Stomach (tissue), 9 donors: ENCODE measurements around the gene TSPAN12. TPM values are rescaled to one million over a fixed set of nuclear protein-coding genes. Genes with fewer than 3 reads are reported as not detected.

Experiments used
- DNase-seq, 2 donors: peaks; one replicate each; pipeline versions ENCODE4 v3.0.0 to v3.0.0-alpha.2; 2013 to 2019
- H3K27ac ChIP-seq, 5 donors: fragments of 200-600 bp in 4 of 5; sonication (generic) in 4 of 5; one replicate each; pipeline ENCODE4 v1.5.1; 2013 to 2019; ENCODE audit warnings: mild to moderate bottlenecking in 1 of 5, moderate library complexity in 1 of 5
- H3K27me3 ChIP-seq, 3 donors: fragments of 200-600 bp; sonication (generic); one replicate each; pipeline ENCODE4 v1.5.1; 2017 to 2019; ENCODE audit warnings: mixed run types in 1 of 3
- H3K36me3 ChIP-seq, 4 donors: fragments of 200-600 bp; sonication (generic); 1 replicate in 3 of 4; 2 replicates in 1 of 4; pipeline ENCODE4 v1.5.1; 2016 to 2019
- H3K4me1 ChIP-seq, 4 donors: fragments of 200-600 bp; sonication (generic); one replicate each; pipeline ENCODE4 v1.5.1; 2016 to 2019
- H3K4me3 ChIP-seq, 4 donors: fragments of 200-600 bp; sonication (generic) in 3 of 4; one replicate each; pipeline ENCODE4 v1.5.1; 2016 to 2019; ENCODE audit warnings: mild to moderate bottlenecking in 1 of 4
- H3K9me3 ChIP-seq, 4 donors: fragments of 200-600 bp; sonication (generic); one replicate each; pipeline ENCODE4 v1.5.1; 2016 to 2019
- CTCF ChIP-seq, 7 experiments: fragments of 450-650 bp in 4 of 7; fragments of 200-600 bp in 3 of 7; sonication (generic) in 3 of 7; IDR thresholded peaks; one replicate each; pipeline ENCODE4 v1.5.1; 2016 to 2019; ENCODE audit warnings: antibody characterized with exemption in 7 of 7, control low read depth in 2 of 7, mild to moderate bottlenecking in 1 of 7
- EP300 ChIP-seq: sonication (generic); formaldehyde crosslinking; IDR thresholded peaks from one replicate; pipeline ENCODE4 v1.6.1; 2017; ENCODE audit warnings: antibody characterized with exemption
- POLR2A ChIP-seq, 4 donors: fragments of 450-650 bp; IDR thresholded peaks; one replicate each; pipeline ENCODE4 v1.6.1; 2016; ENCODE audit warnings: antibody characterized with exemption in 4 of 4, control low read depth in 2 of 4, mild to moderate bottlenecking in 1 of 4, moderate library complexity in 1 of 4
- POLR2AphosphoS5 ChIP-seq, 3 donors: sonication (generic); formaldehyde crosslinking; IDR thresholded peaks; one replicate each; pipeline ENCODE4 v1.6.1; 2016; ENCODE audit warnings: antibody characterized with exemption in 3 of 3
- WGBS, 5 donors: extraction: QIAGEN DNeasy Blood & Tissue Kit in 3 of 5; methylation state at CpG; one replicate each; pipeline versions ENCODE4 v1.1.5 to v1.1.7; 2013 to 2018; 5-methylcytosine and 5-hydroxymethylcytosine counted together
- intact Hi-C: fragments of 100-400 bp; cut with DNase I; formaldehyde crosslinking; loops from one replicate; pipeline ENCODE4 v1.15.1; 2023; ENCODE audit warnings: low total_unique reads
- polyA plus RNA-seq, 3 donors: library from polyadenylated mRNA; stranded (reverse); fragments of 200-250 nt; gene quantifications; one replicate each; pipeline ENCODE4 v1.2.3, GENCODE V29; 2013
- total RNA-seq, 5 donors: library from RNA; depleted of rRNA; stranded (reverse); fragments of >200 nt; gene quantifications; one replicate each; pipeline versions ENCODE4 v1.1.0 to v1.2.3, GENCODE V29; 2014 to 2016
- donor health status: healthy with polysubstance abuse.
- donor health status: Bipolar disorder and iron deficiency.
- donor health status: healthy.

Gene TSPAN12
- total and polyA plus RNA-seq, 8 donors: 9.8 to 26.6 (median 18.0) TPM; not detected in 1

GRCh38 chr7:120792861-120793130 lies 65.1 kb downstream of the TSPAN12 start:
- H3K9me3 ChIP-seq: no peaks in the 10 kb centered on the region
- H3K27me3 ChIP-seq: no peaks in the 10 kb centered on the region
- no peak for TF ChIP-seq CTCF (IDR thresholded peaks at IDR 0.05)
- no peak for TF ChIP-seq POLR2A (IDR thresholded peaks at IDR 0.05)
- TF ChIP-seq EP300: no peak
- TF ChIP-seq POLR2AphosphoS5 (IDR thresholded peaks at IDR 0.05): no peak
- H3K27ac ChIP-seq: no peak overlapping the region
- H3K36me3 ChIP-seq: no peaks in the 10 kb centered on the region
- WGBS, 5 donors: 92 to 99% (median 94%) methylated on average over 2 of the region's 2 CpGs
- intact Hi-C loops: no loop called here
- DNase-seq: no peak
- H3K4me1 ChIP-seq: peaks cover 0 to 17% (median 3%) of the 10 kb centered on the region in 4 donors
- H3K4me3 ChIP-seq: no peak overlapping the region

- TF ChIP-seq EP300: no peak
- TF ChIP-seq CTCF (IDR thresholded peaks at IDR 0.05): peak in 5 of 7 experiments; percentile 50 to 82 (median 70)
- H3K27me3 ChIP-seq: no peaks in the 10 kb centered on the region
- no peaks in the 10 kb centered on the region for H3K36me3 ChIP-seq
- DNase-seq: peak; percentile 81 to 90
- H3K27ac ChIP-seq: no peak overlapping the region
- H3K4me3 ChIP-seq: no peak overlapping the region
- 46 to 53% (median 50%) methylated on average over 13 of the region's 13 CpGs for WGBS, 5 donors
- intact Hi-C loops: no loop called here
- no peaks in the 10 kb centered on the region for H3K9me3 ChIP-seq
- peaks cover 0 to 17% (median 3%) of the 10 kb centered on the region in 4 donors for H3K4me1 ChIP-seq
Observed at GRCh38 chr7:120792091-120792860, 65.7 kb downstream of the TSPAN12 start.

GRCh38 chr7:120785095-120785494 lies 72.8 kb downstream of the TSPAN12 start:
- 50 to 81% (median 64%) methylated on average over 1 of the region's 1 CpG for WGBS, 5 donors
- no peaks in the 10 kb centered on the region for H3K27me3 ChIP-seq
- TF ChIP-seq EP300: no peak
- TF ChIP-seq CTCF (IDR thresholded peaks at IDR 0.05): no peak
- no peak for TF ChIP-seq POLR2AphosphoS5 (IDR thresholded peaks at IDR 0.05)
- no peak for TF ChIP-seq POLR2A (IDR thresholded peaks at IDR 0.05)
- H3K27ac ChIP-seq: no peak overlapping the region
- H3K36me3 ChIP-seq: no peaks in the 10 kb centered on the region
- no peaks in the 10 kb centered on the region for H3K9me3 ChIP-seq
- DNase-seq: no peak
- H3K4me3 ChIP-seq: no peak overlapping the region
- intact Hi-C loops: no loop called here
- no peaks in the 10 kb centered on the region for H3K4me1 ChIP-seq

GRCh38 chr7:120783721-120784120 lies 74.2 kb downstream of the TSPAN12 start:
- Histone ChIP-seq H3K27me3 (no peaks in the 10 kb centered on the region), H3K4me3 (no peak overlapping the region), H3K27ac (no peak overlapping the region), H3K36me3 (no peaks in the 10 kb centered on the region), H3K4me1 (no peaks in the 10 kb centered on the region), H3K9me3 (no peaks in the 10 kb centered on the region)
- TF ChIP-seq POLR2A (IDR thresholded peaks at IDR 0.05) (no peak), EP300 (no peak), CTCF (IDR thresholded peaks at IDR 0.05) (no peak), POLR2AphosphoS5 (IDR thresholded peaks at IDR 0.05) (no peak)
- DNase-seq: no peak
- 72 to 78% (median 77%) methylated on average over 5 of the region's 5 CpGs for WGBS, 5 donors
- intact Hi-C loops: no loop called here
